OCI-LY3 (cell line): ENCODE measurements around the gene ST14.

Experiments
- CTCF ChIP-seq: fragments of 200-600, 300-600 bp; sonication (generic); IDR thresholded peaks from 2 replicates; pipeline ENCODE4 v1.5.1; 2014; ENCODE audit warnings: antibody characterized with exemption, low read length, low read depth
- EZH2phosphoT487 ChIP-seq: fragments of 200-600 bp; shearing (Covaris generic); IDR thresholded peaks from 2 replicates; pipeline ENCODE4 v1.6.1; 2018; ENCODE audit warnings: antibody characterized with exemption, mixed run types, low read depth

- TF ChIP-seq CTCF: no peak
- TF ChIP-seq EZH2phosphoT487: no peak
Measured at GRCh38 chr11:130192845-130193267, 33.3 kb downstream of the ST14 start.
